ENCODE data around the gene C19orf33. TPM values are rescaled to one million over a fixed set of nuclear protein-coding genes. Genes with fewer than 3 reads are reported as not detected.

C19orf33 gene
- total RNA-seq, 1 experiment from 2014 or later = 100 TPM

DNA sequence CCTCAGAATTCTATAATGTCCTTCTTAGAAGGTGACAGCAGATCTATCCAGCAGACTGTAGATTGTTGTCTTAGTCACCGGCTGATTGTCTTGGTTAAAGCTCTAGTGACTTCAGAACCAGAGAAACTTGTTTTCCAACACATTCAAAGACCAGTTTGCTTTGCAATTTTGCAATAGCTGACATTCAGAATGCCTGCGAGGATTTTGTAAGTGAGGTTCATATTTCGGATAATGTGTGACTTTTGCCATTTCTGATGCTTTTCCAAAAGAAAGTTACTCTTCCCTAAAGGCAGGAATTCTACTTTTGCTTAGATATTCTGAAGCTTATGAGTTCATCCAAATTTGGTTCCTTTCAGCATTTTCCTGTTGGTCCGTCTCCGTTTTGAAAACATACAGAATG lies 26.5 kb upstream of the C19orf33 start:
- no peaks in the 10 kb centered on the region for H3K27me3 ChIP-seq (ENCODE audit: insufficient read depth, low read depth)
- DNase-seq = peak; percentile 25 to 94
- peaks cover 66% of the 10 kb centered on the region for H3K4me1 ChIP-seq (replicated peaks; ENCODE audit: insufficient read depth)
- peak overlapping the region; percentile 39 for H3K4me3 ChIP-seq
- H3K4me2 ChIP-seq = peak overlapping the region; percentile 77
- intact Hi-C loops (cut with micrococcal nuclease; ENCODE audit: unreplicated experiment) = loop anchor here (1.0 kb wide), 2 partner anchors 11 to 13 kb away; no protein-coding TSS in a partner anchor
- peaks cover 98% of the 10 kb centered on the region for H3K79me2 ChIP-seq (ENCODE audit: low read depth)
- peak overlapping the region; percentile 75 for H3K27ac ChIP-seq
- TF ChIP-seq EZH2 (IDR thresholded peaks at IDR 0.05; ENCODE audit: low read depth) = no peak
- TF ChIP-seq, protein P1, sequence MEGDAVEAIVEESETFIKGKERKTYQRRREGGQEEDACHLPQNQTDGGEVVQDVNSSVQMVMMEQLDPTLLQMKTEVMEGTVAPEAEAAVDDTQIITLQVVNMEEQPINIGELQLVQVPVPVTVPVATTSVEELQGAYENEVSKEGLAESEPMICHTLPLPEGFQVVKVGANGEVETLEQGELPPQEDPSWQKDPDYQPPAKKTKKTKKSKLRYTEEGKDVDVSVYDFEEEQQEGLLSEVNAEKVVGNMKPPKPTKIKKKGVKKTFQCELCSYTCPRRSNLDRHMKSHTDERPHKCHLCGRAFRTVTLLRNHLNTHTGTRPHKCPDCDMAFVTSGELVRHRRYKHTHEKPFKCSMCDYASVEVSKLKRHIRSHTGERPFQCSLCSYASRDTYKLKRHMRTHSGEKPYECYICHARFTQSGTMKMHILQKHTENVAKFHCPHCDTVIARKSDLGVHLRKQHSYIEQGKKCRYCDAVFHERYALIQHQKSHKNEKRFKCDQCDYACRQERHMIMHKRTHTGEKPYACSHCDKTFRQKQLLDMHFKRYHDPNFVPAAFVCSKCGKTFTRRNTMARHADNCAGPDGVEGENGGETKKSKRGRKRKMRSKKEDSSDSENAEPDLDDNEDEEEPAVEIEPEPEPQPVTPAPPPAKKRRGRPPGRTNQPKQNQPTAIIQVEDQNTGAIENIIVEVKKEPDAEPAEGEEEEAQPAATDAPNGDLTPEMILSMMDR (conservative IDR thresholded peaks at IDR 0.05) = no peak
- H3K9me2 ChIP-seq (ENCODE audit: insufficient read depth) = no peaks in the 10 kb centered on the region
- ChIA-PET POLR2A (ENCODE audit: unreplicated experiment) (interaction anchor here (0.5 to 1.0 kb wide), 6 partner anchors 8 to 498 kb away, joined by 3 to 24 read pairs (median 5); partner anchors contain the start of gene ZNF573), CTCF (no interaction called here)
- H4K20me1 ChIP-seq (ENCODE audit: insufficient read depth) = peaks cover 99% of the 10 kb centered on the region
- no peak overlapping the region for H2AFZ ChIP-seq
- peaks cover 39% of the 10 kb centered on the region for H3K36me3 ChIP-seq (ENCODE audit: low read depth)
- BruUV-seq (replicated peaks) = no TSS peak
- peaks cover 85% of the 10 kb centered on the region for H3F3A ChIP-seq (ENCODE audit: insufficient read depth, low read depth)
- no peaks in the 10 kb centered on the region for H3K9me3 ChIP-seq (ENCODE audit: insufficient read depth, low read depth)

DNA sequence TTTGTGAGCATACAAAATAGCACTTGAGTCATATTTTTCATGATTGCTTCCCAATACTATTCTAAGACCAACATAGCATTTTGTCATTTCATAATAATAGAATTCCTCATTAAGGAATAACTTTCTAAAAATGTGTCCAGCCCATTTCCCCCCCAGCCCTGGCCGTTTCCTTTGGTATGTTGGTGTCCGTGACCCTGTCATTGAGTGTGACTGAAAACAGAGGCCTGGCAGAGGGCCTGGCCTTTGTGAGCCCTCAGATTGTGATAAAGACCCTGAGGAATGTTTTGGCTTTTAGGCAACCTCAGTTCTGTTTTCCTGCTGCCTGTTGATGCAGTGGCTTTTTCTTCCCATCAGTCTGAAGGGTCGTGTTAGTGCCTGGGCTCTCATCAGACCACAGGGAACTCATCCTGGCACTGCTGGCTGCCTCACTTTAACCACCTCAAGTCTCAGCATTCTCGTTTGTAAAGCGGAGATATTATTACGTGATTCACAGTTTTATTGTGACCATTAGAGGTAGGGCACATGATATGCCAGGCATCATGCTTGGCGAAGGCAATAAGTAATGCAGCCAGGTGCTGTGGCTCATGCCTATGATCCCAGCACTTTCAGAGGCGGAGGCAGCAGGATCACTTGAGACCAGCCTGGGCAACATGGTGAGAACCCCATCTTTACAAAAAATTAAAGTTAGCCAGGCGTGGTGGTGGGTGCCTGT lies 25.9 kb upstream of the C19orf33 start:
- H3K4me3 ChIP-seq = peak overlapping the region; percentile 39
- peak; percentile 38 to 78 for DNase-seq
- peaks cover 64% of the 10 kb centered on the region for H3K4me1 ChIP-seq (replicated peaks; ENCODE audit: insufficient read depth)
- peaks cover 98% of the 10 kb centered on the region for H3K79me2 ChIP-seq (ENCODE audit: low read depth)
- TF ChIP-seq, protein P1 (conservative IDR thresholded peaks at IDR 0.05) = no peak
- no peak for TF ChIP-seq EZH2 (IDR thresholded peaks at IDR 0.05; ENCODE audit: low read depth)
- peaks cover 85% of the 10 kb centered on the region for H3F3A ChIP-seq (ENCODE audit: insufficient read depth, low read depth)
- intact Hi-C loops (cut with micrococcal nuclease; ENCODE audit: unreplicated experiment) = loop anchor here (1.0 kb wide), 2 partner anchors 12 kb away; no protein-coding TSS in a partner anchor
- H4K20me1 ChIP-seq (ENCODE audit: insufficient read depth) = peaks cover 99% of the 10 kb centered on the region
- H3K36me3 ChIP-seq (ENCODE audit: low read depth) = peaks cover 44% of the 10 kb centered on the region
- H2AFZ ChIP-seq = no peak overlapping the region
- H3K4me2 ChIP-seq = peak overlapping the region; percentile 77
- no TSS peak for BruUV-seq (replicated peaks)
- no peaks in the 10 kb centered on the region for H3K27me3 ChIP-seq (ENCODE audit: insufficient read depth, low read depth)
- ChIA-PET POLR2A (ENCODE audit: unreplicated experiment) (interaction anchor here (0.5 to 1.0 kb wide), 6 partner anchors 9 to 499 kb away, joined by 3 to 24 read pairs (median 4); partner anchors contain the start of gene ZNF573), CTCF (no interaction called here)
- no peaks in the 10 kb centered on the region for H3K9me3 ChIP-seq (ENCODE audit: insufficient read depth, low read depth)
- no peaks in the 10 kb centered on the region for H3K9me2 ChIP-seq (ENCODE audit: insufficient read depth)
- peak overlapping the region; percentile 75 for H3K27ac ChIP-seq

DNA sequence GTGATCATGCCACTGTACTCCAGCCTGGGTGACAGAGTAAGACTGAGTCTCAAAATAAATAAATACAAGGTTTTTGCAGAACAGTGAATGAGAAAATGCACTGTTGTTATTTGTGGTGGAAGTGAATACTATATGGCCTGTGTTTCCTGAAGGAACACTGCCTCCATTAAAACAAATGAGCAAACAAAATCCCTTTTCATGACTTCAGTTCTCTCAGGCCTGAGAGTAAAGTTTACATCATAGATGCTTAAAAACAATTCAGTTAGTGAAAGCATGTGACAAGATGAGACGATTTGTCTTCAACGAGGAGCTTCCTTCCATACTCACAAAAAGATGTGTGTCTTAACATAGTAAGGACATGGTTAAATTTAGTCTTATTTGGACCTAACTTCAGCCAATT lies 25.3 kb upstream of the C19orf33 start:
- H3K9me3 ChIP-seq (ENCODE audit: insufficient read depth, low read depth) = no peaks in the 10 kb centered on the region
- ChIA-PET POLR2A (ENCODE audit: unreplicated experiment) (interaction anchor here (0.7 kb wide), 1 partner anchor 12 kb away, joined by 3 read pairs; no protein-coding TSS in a partner anchor), CTCF (interaction anchor here (0.7 kb wide), 1 partner anchor 62 kb away, joined by 3 read pairs; no protein-coding TSS in a partner anchor)
- H3K4me2 ChIP-seq = peak overlapping the region; percentile 77
- peak overlapping the region; percentile 75 for H3K27ac ChIP-seq
- no peak for TF ChIP-seq EZH2 (IDR thresholded peaks at IDR 0.05; ENCODE audit: low read depth)
- TF ChIP-seq, protein P1 (conservative IDR thresholded peaks at IDR 0.05) = no peak
- intact Hi-C loops (cut with micrococcal nuclease; ENCODE audit: unreplicated experiment) = no loop called here
- H4K20me1 ChIP-seq (ENCODE audit: insufficient read depth) = peaks cover 99% of the 10 kb centered on the region
- no TSS peak for BruUV-seq (replicated peaks)
- peaks cover 57% of the 10 kb centered on the region for H3K4me1 ChIP-seq (replicated peaks; ENCODE audit: insufficient read depth)
- no peaks in the 10 kb centered on the region for H3K9me2 ChIP-seq (ENCODE audit: insufficient read depth)
- H3K36me3 ChIP-seq (ENCODE audit: low read depth) = peaks cover 37% of the 10 kb centered on the region
- no peak for DNase-seq
- no peaks in the 10 kb centered on the region for H3K27me3 ChIP-seq (ENCODE audit: insufficient read depth, low read depth)
- H3F3A ChIP-seq (ENCODE audit: insufficient read depth, low read depth) = peaks cover 81% of the 10 kb centered on the region
- H3K4me3 ChIP-seq = peak overlapping the region; percentile 39; the same call in 1 of the 2 replicates
- H2AFZ ChIP-seq = no peak overlapping the region
- H3K79me2 ChIP-seq (ENCODE audit: low read depth) = peaks cover 98% of the 10 kb centered on the region
